22Rv1 (cell line): ENCODE results near the gene HOXD8.

Source experiments
- H3K27ac ChIP-seq: fragments of 450-650 bp; 2 replicates; pipeline ENCODE4 v1.5.1; 2017
- CTCF ChIP-seq: fragments of 450-650 bp; IDR thresholded peaks from 2 replicates; pipeline ENCODE4 v1.5.1; 2017; ENCODE audit warnings: mild to moderate bottlenecking
- ZFX ChIP-seq: fragments of 450-650 bp; IDR thresholded peaks from 2 replicates; pipeline ENCODE4 v1.6.1; 2017; ENCODE audit warnings: antibody characterized with exemption, borderline replicate concordance

Gene HOXD8

GRCh38 chr2:176155356-176156044 lies 26.0 kb downstream of the HOXD8 start:
- no peak overlapping the region for H3K27ac ChIP-seq
- TF ChIP-seq ZFX: no peak

GRCh38 chr2:176156301-176156806 lies 26.8 kb downstream of the HOXD8 start:
- TF ChIP-seq CTCF: no peak
- no peak for TF ChIP-seq ZFX

GRCh38 chr2:176156807-176157498 lies 27.4 kb downstream of the HOXD8 start, which contains the start of gene HOXD3:
Gene HOXD3, plus strand, starts transcription at chr2:176157307. Its CDS starts 11,808 bp downstream, at chr2:176169115.
- H3K27ac ChIP-seq: no peak within 1 kb of the TSS

More at GRCh38 chr2:176156301-176156806, 26.8 kb downstream of the HOXD8 start:
- no peak overlapping the region for H3K27ac ChIP-seq

GRCh38 chr2:176157499-176158185 lies 28.1 kb downstream of the HOXD8 start:
- H3K27ac ChIP-seq: no peak overlapping the region
- no peak for TF ChIP-seq ZFX
- no peak for TF ChIP-seq CTCF

More at GRCh38 chr2:176156807-176157498, 27.4 kb downstream of the HOXD8 start, which contains the start of gene HOXD3:
- TF ChIP-seq ZFX (no peak), CTCF (no peak)

- no peak overlapping the region for H3K27ac ChIP-seq
- no peak for TF ChIP-seq CTCF
- TF ChIP-seq ZFX: no peak
Measured at GRCh38 chr2:176158186-176158591, 28.7 kb downstream of the HOXD8 start.

- H3K27ac ChIP-seq: no peak overlapping the region
- TF ChIP-seq ZFX (no peak), CTCF (no peak)
Measured at GRCh38 chr2:176158855-176159662, 29.6 kb downstream of the HOXD8 start.

GRCh38 chr2:176159663-176160250 lies 30.3 kb downstream of the HOXD8 start:
- TF ChIP-seq ZFX (no peak), CTCF (no peak)
- no peak overlapping the region for H3K27ac ChIP-seq
